CD14-positive monocyte (primary cell): ENCODE results near the gene TNFRSF4. TPM values are rescaled to one million over a fixed set of nuclear protein-coding genes. Genes with fewer than 3 reads are reported as not detected.

Experiments used
- DNase-seq, 3 donors: peaks; one replicate each; pipeline ENCODE4 v3.0.0-alpha.2; 2011 to 2022
- H2AFZ ChIP-seq: 2 replicates; pipeline ENCODE4 v1.6.0; 2012; ENCODE audit warnings: mild to moderate bottlenecking, low read depth, low read length, inconsistent platforms; ENCODE audit not compliant: insufficient read depth, poor library complexity, severe bottlenecking
- H3K27ac ChIP-seq, 2 donors: 1 replicate in 1 of 2; 2 replicates in 1 of 2; pipeline ENCODE4 v1.5.1; 2012 to 2013; ENCODE audit warnings: low read length in 2 of 2, control low read depth in 1 of 2, inconsistent platforms in 1 of 2, low read depth in 1 of 2, mild to moderate bottlenecking in 1 of 2
- H3K27me3 ChIP-seq, 2 donors: one replicate each; pipeline versions ENCODE4 v1.6.0 to v1.6.1; 2011 to 2013; ENCODE audit warnings: low read length in 2 of 2; ENCODE audit not compliant: control insufficient read depth in 2 of 2, insufficient read depth in 2 of 2
- H3K36me3 ChIP-seq, 2 donors: replicated peaks in 1 of 2; 1 replicate in 1 of 2; 2 replicates in 1 of 2; pipeline versions ENCODE4 v1.5.1 to v1.6.1; 2012 to 2013; ENCODE audit warnings: low read length in 2 of 2, control low read depth in 1 of 2, inconsistent platforms in 1 of 2, mild to moderate bottlenecking in 1 of 2; ENCODE audit not compliant: insufficient read depth in 2 of 2, control insufficient read depth in 1 of 2
- H3K4me1 ChIP-seq, 2 donors: 1 replicate in 1 of 2; 2 replicates in 1 of 2; pipeline versions ENCODE4 v1.5.1 to v1.6.1; 2012 to 2013; ENCODE audit warnings: low read length in 2 of 2, control low read depth in 1 of 2, inconsistent platforms in 1 of 2, mild to moderate bottlenecking in 1 of 2, moderate library complexity in 1 of 2; ENCODE audit not compliant: insufficient read depth in 2 of 2, control insufficient read depth in 1 of 2
- H3K4me2 ChIP-seq: replicated peaks from 2 replicates; pipeline ENCODE3; 2012; ENCODE audit warnings: low read length, moderate library complexity, mild to moderate bottlenecking; ENCODE audit not compliant: poor library complexity, severe bottlenecking; ENCODE audit errors: extremely low read depth
- H3K4me3 ChIP-seq, 3 experiments: fragments of 200-600 bp in 1 of 3; sonication (generic) in 1 of 3; replicated peaks in 1 of 3; 1 replicate in 2 of 3; 2 replicates in 1 of 3; pipeline ENCODE4 v1.5.1; 2011 to 2013; ENCODE audit warnings: low read length in 3 of 3, mild to moderate bottlenecking in 3 of 3, control low read depth in 2 of 3, low read depth in 2 of 3, inconsistent platforms in 1 of 3, moderate library complexity in 1 of 3
- H3K79me2 ChIP-seq: 2 replicates; pipeline ENCODE4 v1.6.0; 2012; ENCODE audit warnings: mild to moderate bottlenecking, control low read depth, inconsistent platforms, low read length, moderate library complexity; ENCODE audit not compliant: insufficient read depth
- H3K9ac ChIP-seq: 2 replicates; pipeline ENCODE4 v1.6.0; 2017; ENCODE audit warnings: low read length, mild to moderate bottlenecking; ENCODE audit not compliant: insufficient read depth, poor library complexity, severe bottlenecking
- H3K9me3 ChIP-seq, 2 donors: replicated peaks in 1 of 2; 1 replicate in 1 of 2; 2 replicates in 1 of 2; pipeline versions ENCODE4 v1.5.1 to v1.6.1; 2012 to 2013; ENCODE audit warnings: low read length in 2 of 2, control low read depth in 1 of 2; ENCODE audit not compliant: control insufficient read depth in 1 of 2, insufficient read depth in 1 of 2
- H4K20me1 ChIP-seq: 2 replicates; pipeline ENCODE4 v1.6.0; 2012; ENCODE audit warnings: mild to moderate bottlenecking, low read length, control low read depth, moderate library complexity; ENCODE audit not compliant: insufficient read depth
- H3K27ac Mint-ChIP-seq, 7 donors: one replicate each; pipeline ENCODE4 v1.8.0; 2020; ENCODE audit warnings: mild to moderate bottlenecking in 7 of 7, mixed read lengths in 7 of 7, moderate library complexity in 6 of 7, inconsistent platforms in 2 of 7
- H3K27me3 Mint-ChIP-seq, 3 donors: one replicate each; pipeline ENCODE4 v1.8.0; 2021 to 2022; ENCODE audit warnings: low read depth in 3 of 3, mild to moderate bottlenecking in 3 of 3, mixed read lengths in 3 of 3, moderate library complexity in 3 of 3, inconsistent platforms in 1 of 3
- H3K36me3 Mint-ChIP-seq, 2 donors: one replicate each; pipeline ENCODE4 v1.8.0; 2020; ENCODE audit warnings: mixed read lengths in 2 of 2, inconsistent platforms in 1 of 2, mild to moderate bottlenecking in 1 of 2
- H3K4me1 Mint-ChIP-seq: one replicate; pipeline ENCODE4 v1.8.0; 2020; ENCODE audit warnings: mild to moderate bottlenecking, mixed read lengths
- H3K4me3 Mint-ChIP-seq, 2 donors: one replicate each; pipeline ENCODE4 v1.8.0; 2020; ENCODE audit warnings: mild to moderate bottlenecking in 2 of 2, mixed read lengths in 2 of 2, moderate library complexity in 1 of 2
- H3K9me3 Mint-ChIP-seq, 7 donors: one replicate each; pipeline ENCODE4 v1.8.0; 2020 to 2022; ENCODE audit warnings: mixed read lengths in 7 of 7, mild to moderate bottlenecking in 6 of 7, moderate library complexity in 6 of 7, inconsistent platforms in 2 of 7
- WGBS: methylation state at CpG from one replicate; pipeline ENCODE4 v1.1.5; 2013; ENCODE audit warnings: missing lambda C conversion rate; ENCODE audit not compliant: insufficient coverage; 5-methylcytosine and 5-hydroxymethylcytosine counted together
- intact Hi-C, 2 donors: fragments of 100-400 bp; cut with micrococcal nuclease; formaldehyde crosslinking; loops; one replicate each; pipeline versions ENCODE4 v1.15.0 to v1.15.1; 2023
- polyA plus RNA-seq, 3 donors: library from polyadenylated mRNA; depleted of rRNA in 1 of 3; unstranded in 2 of 3; stranded (reverse) in 1 of 3; fragments of 300-500 nt in 2 of 3; fragments of >200 nt in 1 of 3; fragmentation: Illumina TruSeq in 2 of 3; gene quantifications; 1 replicate in 2 of 3; 2 replicates in 1 of 3; pipeline ENCODE4 v1.2.3, GENCODE V29; 2012 to 2021
- TF ChIP-seq, protein P1 (sequence below): fragments of 200-600 bp; IDR thresholded peaks from one replicate; pipeline ENCODE4 v1.8.0; 2022; ENCODE audit warnings: antibody characterized with exemption, mild to moderate bottlenecking

The TNFRSF4 gene
- polyA plus RNA-seq, 3 donors = 0.05 TPM; not detected in 2

DNA sequence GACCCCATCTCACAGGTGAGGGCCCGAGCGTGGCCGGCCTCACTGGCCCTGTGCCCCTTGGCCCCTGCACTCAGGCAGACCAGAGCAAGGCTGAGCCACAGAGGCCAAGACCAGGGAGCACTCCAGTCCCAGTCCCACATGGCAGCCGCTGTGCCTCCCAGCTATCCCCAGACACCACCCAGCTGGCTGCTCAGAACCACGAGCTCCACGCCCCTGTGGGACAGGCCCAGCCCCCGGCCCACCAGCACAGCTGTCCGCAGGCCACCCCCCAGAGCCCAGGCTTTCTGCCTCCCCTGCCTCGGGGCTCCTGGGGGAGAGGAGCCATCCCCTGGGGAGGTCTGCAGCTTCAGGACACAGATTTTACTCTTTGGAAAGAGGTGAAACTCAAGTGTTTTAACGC is 41.7 kb upstream of the TNFRSF4 start:
- H3K27me3 Mint-ChIP-seq = peaks cover 0 to 2% (median 0%) of the 10 kb centered on the region in 3 donors
- H3K27me3 ChIP-seq = no peaks in the 10 kb centered on the region
- no peak overlapping the region for H3K4me3 ChIP-seq
- H4K20me1 ChIP-seq = peaks cover 80% of the 10 kb centered on the region
- TF ChIP-seq, protein P1, sequence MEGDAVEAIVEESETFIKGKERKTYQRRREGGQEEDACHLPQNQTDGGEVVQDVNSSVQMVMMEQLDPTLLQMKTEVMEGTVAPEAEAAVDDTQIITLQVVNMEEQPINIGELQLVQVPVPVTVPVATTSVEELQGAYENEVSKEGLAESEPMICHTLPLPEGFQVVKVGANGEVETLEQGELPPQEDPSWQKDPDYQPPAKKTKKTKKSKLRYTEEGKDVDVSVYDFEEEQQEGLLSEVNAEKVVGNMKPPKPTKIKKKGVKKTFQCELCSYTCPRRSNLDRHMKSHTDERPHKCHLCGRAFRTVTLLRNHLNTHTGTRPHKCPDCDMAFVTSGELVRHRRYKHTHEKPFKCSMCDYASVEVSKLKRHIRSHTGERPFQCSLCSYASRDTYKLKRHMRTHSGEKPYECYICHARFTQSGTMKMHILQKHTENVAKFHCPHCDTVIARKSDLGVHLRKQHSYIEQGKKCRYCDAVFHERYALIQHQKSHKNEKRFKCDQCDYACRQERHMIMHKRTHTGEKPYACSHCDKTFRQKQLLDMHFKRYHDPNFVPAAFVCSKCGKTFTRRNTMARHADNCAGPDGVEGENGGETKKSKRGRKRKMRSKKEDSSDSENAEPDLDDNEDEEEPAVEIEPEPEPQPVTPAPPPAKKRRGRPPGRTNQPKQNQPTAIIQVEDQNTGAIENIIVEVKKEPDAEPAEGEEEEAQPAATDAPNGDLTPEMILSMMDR = no peak
- DNase-seq = no peak
- intact Hi-C loops = no loop called here
- H3K79me2 ChIP-seq = peaks cover 4% of the 10 kb centered on the region
- H3K4me1 Mint-ChIP-seq = peaks cover 13% of the 10 kb centered on the region
- H3K9me3 Mint-ChIP-seq = peaks cover 0 to 2% (median 0%) of the 10 kb centered on the region in 7 donors
- H3K9me3 ChIP-seq = no peaks in the 10 kb centered on the region
- no peak overlapping the region for H3K27ac ChIP-seq
- WGBS = over 99% methylated on average over 6 of the region's 10 CpGs
- H3K27ac Mint-ChIP-seq = peak overlapping the region in 2 of 7 donors; percentile 13 to 31
- peaks cover 53 to 74% of the 10 kb centered on the region in 2 donors for H3K36me3 ChIP-seq
- peaks cover 8 to 10% of the 10 kb centered on the region in 2 donors for H3K4me1 ChIP-seq
- no peak overlapping the region for H2AFZ ChIP-seq
- H3K4me2 ChIP-seq = no peak overlapping the region
- peaks cover 58 to 77% of the 10 kb centered on the region in 2 donors for H3K36me3 Mint-ChIP-seq
- H3K9ac ChIP-seq = no peak overlapping the region
- H3K4me3 Mint-ChIP-seq = no peak overlapping the region

- intact Hi-C loops = no loop called here
- peaks cover 4% of the 10 kb centered on the region for H3K79me2 ChIP-seq
- WGBS = 96% methylated on average over 21 of the region's 26 CpGs
- Mint-ChIP-seq H3K36me3 (peaks cover 56 to 76% of the 10 kb centered on the region in 2 donors), H3K4me3 (no peak overlapping the region), H3K9me3 (peaks cover 0 to 2% (median 0%) of the 10 kb centered on the region in 7 donors), H3K27me3 (peaks cover 0 to 2% (median 0%) of the 10 kb centered on the region in 3 donors), H3K4me1 (peaks cover 8% of the 10 kb centered on the region), H3K27ac (no peak overlapping the region)
- DNase-seq = no peak
- H3K36me3 ChIP-seq = peaks cover 53 to 71% of the 10 kb centered on the region in 2 donors
- no peaks in the 10 kb centered on the region for H3K27me3 ChIP-seq
- H3K4me3 ChIP-seq = no peak overlapping the region
- no peak overlapping the region for H3K9ac ChIP-seq
- H3K27ac ChIP-seq = no peak overlapping the region
- H4K20me1 ChIP-seq = peaks cover 76% of the 10 kb centered on the region
- no peaks in the 10 kb centered on the region for H3K9me3 ChIP-seq
- no peak overlapping the region for H2AFZ ChIP-seq
- peaks cover 5% of the 10 kb centered on the region in 2 donors for H3K4me1 ChIP-seq
- H3K4me2 ChIP-seq = no peak overlapping the region
- TF ChIP-seq, protein P1 = no peak
Measured at GRCh38 chr1:1255078-1255477, 41.1 kb upstream of the TNFRSF4 start.
